DOHH2 (cell line): ENCODE measurements around the gene U2AF2.

ENCODE experiments used
- H3F3A ChIP-seq: fragments of 200-600 bp; sonication (generic), shearing (Covaris generic); 2 replicates; pipeline ENCODE4 v1.6.0; 2016; ENCODE audit warnings: antibody characterized with exemption, mild to moderate bottlenecking; ENCODE audit not compliant: control insufficient read depth, insufficient read depth
- H3K27ac ChIP-seq: fragments of 200-600 bp; sonication (generic); 2 replicates; pipeline ENCODE4 v1.5.1; 2014; ENCODE audit warnings: low read depth, mild to moderate bottlenecking, low read length, moderate library complexity
- H3K27me3 ChIP-seq: fragments of 200-600 bp; sonication (generic); 2 replicates; pipeline ENCODE4 v1.6.1; 2014; ENCODE audit warnings: mild to moderate bottlenecking, low read length, mixed read lengths; ENCODE audit not compliant: control insufficient read depth
- H3K36me3 ChIP-seq: fragments of 200-600 bp; sonication (generic); 2 replicates; pipeline ENCODE4 v1.6.1; 2014; ENCODE audit warnings: mild to moderate bottlenecking, low read length, moderate library complexity, mixed read lengths; ENCODE audit not compliant: control insufficient read depth
- H3K4me1 ChIP-seq: fragments of 200-600 bp; sonication (generic); 2 replicates; pipeline ENCODE4 v1.6.1; 2014; ENCODE audit warnings: mild to moderate bottlenecking, low read length, mixed read lengths; ENCODE audit not compliant: control insufficient read depth
- H3K4me2 ChIP-seq: fragments of 200-600 bp; sonication (generic); 2 replicates; pipeline ENCODE4 v1.6.0; 2014; ENCODE audit warnings: mild to moderate bottlenecking, low read length, moderate library complexity
- H3K4me3 ChIP-seq: fragments of 200-600 bp; sonication (generic); 2 replicates; pipeline ENCODE4 v1.5.1; 2014; ENCODE audit warnings: mild to moderate bottlenecking, low read length, mixed read lengths
- H3K79me2 ChIP-seq: fragments of 200-600 bp; sonication (generic); 2 replicates; pipeline ENCODE4 v1.6.1; 2014; ENCODE audit warnings: mild to moderate bottlenecking, low read length, mixed read lengths; ENCODE audit not compliant: control insufficient read depth
- H3K9me2 ChIP-seq: fragments of 200-600 bp; sonication (generic); replicated peaks from 2 replicates; pipeline ENCODE4 v1.6.1; 2014; ENCODE audit warnings: mild to moderate bottlenecking, low read length, mixed read lengths; ENCODE audit not compliant: control insufficient read depth
- H3K9me3 ChIP-seq: fragments of 200-600 bp; sonication (generic); 2 replicates; pipeline ENCODE4 v1.6.1; 2014; ENCODE audit warnings: antibody characterized with exemption, low read length, mixed read lengths; ENCODE audit not compliant: control insufficient read depth, insufficient read depth
- H4K20me1 ChIP-seq: fragments of 200-600 bp; sonication (generic); 2 replicates; pipeline ENCODE4 v1.6.0; 2014; ENCODE audit warnings: low read depth, mild to moderate bottlenecking, antibody characterized with exemption, low read length, moderate library complexity; ENCODE audit not compliant: control insufficient read depth, insufficient read depth
- EZH2phosphoT487 ChIP-seq: fragments of 200-600 bp; sonication (generic); IDR thresholded peaks from 2 replicates; pipeline ENCODE4 v1.6.1; 2017; ENCODE audit warnings: borderline replicate concordance, mild to moderate bottlenecking, antibody characterized with exemption, low read length, moderate library complexity, mixed read lengths
- TF ChIP-seq, protein P1 (sequence below): fragments of 200-600 bp; sonication (generic); IDR thresholded peaks from one replicate; pipeline ENCODE4 v1.5.1; 2014; ENCODE audit warnings: antibody characterized with exemption, mild to moderate bottlenecking, low read depth, low read length; ENCODE audit not compliant: poor library complexity, severe bottlenecking

Gene U2AF2

DNA sequence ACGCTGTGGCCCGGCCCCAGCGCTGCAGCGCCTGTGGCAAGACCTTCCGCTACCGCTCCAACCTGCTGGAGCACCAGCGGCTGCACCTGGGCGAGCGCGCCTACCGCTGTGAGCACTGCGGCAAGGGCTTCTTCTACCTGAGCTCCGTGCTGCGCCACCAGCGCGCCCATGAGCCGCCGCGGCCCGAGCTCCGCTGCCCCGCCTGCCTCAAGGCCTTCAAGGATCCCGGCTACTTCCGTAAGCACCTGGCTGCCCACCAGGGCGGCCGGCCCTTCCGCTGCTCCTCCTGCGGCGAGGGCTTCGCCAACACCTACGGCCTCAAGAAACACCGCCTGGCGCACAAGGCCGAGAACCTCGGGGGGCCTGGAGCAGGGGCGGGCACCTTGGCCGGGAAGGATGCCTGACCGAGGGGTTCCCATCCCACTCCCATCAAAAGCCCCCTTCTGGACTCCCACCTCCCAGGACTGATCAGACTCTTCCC is 38.4 kb upstream of the U2AF2 start:
- no peaks in the 10 kb centered on the region for H3K27me3 ChIP-seq
- TF ChIP-seq EZH2phosphoT487 = no peak
- TF ChIP-seq, protein P1, sequence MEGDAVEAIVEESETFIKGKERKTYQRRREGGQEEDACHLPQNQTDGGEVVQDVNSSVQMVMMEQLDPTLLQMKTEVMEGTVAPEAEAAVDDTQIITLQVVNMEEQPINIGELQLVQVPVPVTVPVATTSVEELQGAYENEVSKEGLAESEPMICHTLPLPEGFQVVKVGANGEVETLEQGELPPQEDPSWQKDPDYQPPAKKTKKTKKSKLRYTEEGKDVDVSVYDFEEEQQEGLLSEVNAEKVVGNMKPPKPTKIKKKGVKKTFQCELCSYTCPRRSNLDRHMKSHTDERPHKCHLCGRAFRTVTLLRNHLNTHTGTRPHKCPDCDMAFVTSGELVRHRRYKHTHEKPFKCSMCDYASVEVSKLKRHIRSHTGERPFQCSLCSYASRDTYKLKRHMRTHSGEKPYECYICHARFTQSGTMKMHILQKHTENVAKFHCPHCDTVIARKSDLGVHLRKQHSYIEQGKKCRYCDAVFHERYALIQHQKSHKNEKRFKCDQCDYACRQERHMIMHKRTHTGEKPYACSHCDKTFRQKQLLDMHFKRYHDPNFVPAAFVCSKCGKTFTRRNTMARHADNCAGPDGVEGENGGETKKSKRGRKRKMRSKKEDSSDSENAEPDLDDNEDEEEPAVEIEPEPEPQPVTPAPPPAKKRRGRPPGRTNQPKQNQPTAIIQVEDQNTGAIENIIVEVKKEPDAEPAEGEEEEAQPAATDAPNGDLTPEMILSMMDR = no peak

DNA sequence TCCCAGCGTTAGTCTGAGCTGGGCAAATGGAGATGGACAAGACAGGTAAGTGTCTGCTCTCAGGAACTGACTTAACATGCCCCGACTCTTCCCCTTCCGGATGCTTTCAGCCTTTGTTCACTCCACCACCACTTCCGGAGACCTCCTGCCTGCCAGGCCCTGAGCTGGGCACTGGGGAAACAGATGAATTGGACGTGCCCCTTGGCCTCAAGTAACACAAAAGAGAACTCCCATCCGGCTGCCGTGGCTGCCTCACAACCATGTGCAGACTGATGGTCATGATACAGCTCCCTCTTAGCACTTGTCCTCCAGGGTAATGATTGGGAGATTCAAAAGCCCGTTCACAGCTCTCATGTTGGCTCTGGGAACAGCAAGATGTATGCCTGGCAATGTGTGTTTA is 37.4 kb upstream of the U2AF2 start:
- H3K36me3 ChIP-seq = peaks cover 21% of the 10 kb centered on the region
- no peak for TF ChIP-seq EZH2phosphoT487
- TF ChIP-seq, protein P1 = no peak
- H3K4me2 ChIP-seq = no peak overlapping the region
- H3K27ac ChIP-seq = no peak overlapping the region
- H4K20me1 ChIP-seq = no peaks in the 10 kb centered on the region
- H3K4me3 ChIP-seq = no peak overlapping the region
- no peaks in the 10 kb centered on the region for H3K9me3 ChIP-seq
- no peaks in the 10 kb centered on the region for H3K4me1 ChIP-seq
- H3K9me2 ChIP-seq = no peaks in the 10 kb centered on the region
- no peaks in the 10 kb centered on the region for H3K27me3 ChIP-seq
- H3K79me2 ChIP-seq = peaks cover 8% of the 10 kb centered on the region
- H3F3A ChIP-seq = 0 out of 2 replicates have a peak, but pooled peaks cover 2% of the 10 kb centered on the region

More for the DNA sequence above, 38.4 kb upstream of the U2AF2 start:
- H3K27ac ChIP-seq = no peak overlapping the region
- H3K9me2 ChIP-seq = no peaks in the 10 kb centered on the region
- 0 out of 2 replicates have a peak, but pooled peaks cover 2% of the 10 kb centered on the region for H3F3A ChIP-seq
- H3K9me3 ChIP-seq = no peaks in the 10 kb centered on the region
- peaks cover 7% of the 10 kb centered on the region for H3K4me1 ChIP-seq
- H3K36me3 ChIP-seq = peaks cover 21% of the 10 kb centered on the region
- H4K20me1 ChIP-seq = no peaks in the 10 kb centered on the region
- no peak overlapping the region for H3K4me2 ChIP-seq
- peaks cover 18% of the 10 kb centered on the region for H3K79me2 ChIP-seq
- no peak overlapping the region for H3K4me3 ChIP-seq

DNA sequence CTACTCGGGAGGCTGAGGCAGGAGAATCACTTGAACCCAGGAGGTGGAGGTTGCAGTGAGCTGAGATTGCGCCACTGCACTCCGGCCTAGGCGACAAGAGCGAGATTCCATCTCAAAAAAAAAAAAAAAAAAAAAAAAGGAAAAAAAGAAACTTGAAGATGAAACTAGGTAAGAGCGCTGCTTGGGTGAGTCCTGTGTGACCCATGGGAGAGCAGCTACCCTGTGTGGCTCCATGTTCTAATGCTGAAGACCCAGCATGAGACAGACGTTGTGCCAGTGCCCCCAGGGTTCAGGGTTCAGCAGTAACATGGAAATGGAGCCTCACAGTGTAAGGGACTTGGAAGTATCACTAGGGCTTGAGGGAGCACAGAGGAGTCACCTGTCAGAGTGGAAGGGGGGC is 36.4 kb upstream of the U2AF2 start:
- TF ChIP-seq, protein P1 = no peak
- no peak for TF ChIP-seq EZH2phosphoT487
- Histone ChIP-seq H3K4me1 (peaks cover 2% of the 10 kb centered on the region), H3K79me2 (no peaks in the 10 kb centered on the region), H3K27me3 (no peaks in the 10 kb centered on the region), H3K4me3 (no peak overlapping the region), H3K9me2 (no peaks in the 10 kb centered on the region), H3F3A (peaks cover 8% of the 10 kb centered on the region), H3K9me3 (no peaks in the 10 kb centered on the region), H3K4me2 (no peak overlapping the region), H3K36me3 (peaks cover 21% of the 10 kb centered on the region), H3K27ac (no peak overlapping the region), H4K20me1 (peaks cover 1% of the 10 kb centered on the region; the same call in 1 of the 2 replicates)
